NK-92 (cell line): ENCODE results near the gene CXorf51A.
"Not testable (repeated sequence)": the region's sequence is repeated elsewhere in the genome, so short reads cannot be mapped to it uniquely, and the experiment has no call there.

Experiments
- DNase-seq: peaks from one replicate; lab custom pipeline; 2025; ENCODE audit not compliant: unreplicated experiment; lab: John Stamatoyannopoulos, UW

CXorf51A gene

DNA sequence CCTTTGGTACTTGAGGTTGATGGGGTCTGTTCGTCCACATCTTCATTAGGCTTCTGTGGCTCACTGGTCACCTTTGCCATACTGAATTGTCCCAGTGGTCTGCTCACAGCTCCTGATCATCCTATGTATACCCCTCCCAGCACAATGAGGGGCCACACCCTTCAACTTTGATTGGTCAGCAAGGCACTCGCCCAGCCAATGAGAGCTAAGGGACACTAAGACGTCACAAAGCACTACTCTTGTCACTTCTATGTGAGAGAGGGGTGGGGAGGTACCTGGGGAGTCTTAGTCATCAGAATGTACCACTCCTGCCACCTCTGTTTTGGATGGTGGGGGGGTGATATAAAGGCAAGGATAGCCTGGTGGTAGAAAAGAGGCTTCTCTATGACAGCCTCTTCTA lies at the start of gene CXorf51A:
Gene CXorf51A, minus strand, starts transcription at position 101 of the 400 bp plus-strand sequence. Its CDS starts 21 bp downstream, at position 80.
- not testable (repeated sequence) for DNase-seq

GRCh38 chrX:146863566-146863965 lies 49.0 kb upstream of the CXorf51A start:
- no peak for DNase-seq

- DNase-seq, result no peak
These were observed 39.7 kb upstream of the CXorf51A start for GRCh38 chrX:146854281-146854680.

DNA sequence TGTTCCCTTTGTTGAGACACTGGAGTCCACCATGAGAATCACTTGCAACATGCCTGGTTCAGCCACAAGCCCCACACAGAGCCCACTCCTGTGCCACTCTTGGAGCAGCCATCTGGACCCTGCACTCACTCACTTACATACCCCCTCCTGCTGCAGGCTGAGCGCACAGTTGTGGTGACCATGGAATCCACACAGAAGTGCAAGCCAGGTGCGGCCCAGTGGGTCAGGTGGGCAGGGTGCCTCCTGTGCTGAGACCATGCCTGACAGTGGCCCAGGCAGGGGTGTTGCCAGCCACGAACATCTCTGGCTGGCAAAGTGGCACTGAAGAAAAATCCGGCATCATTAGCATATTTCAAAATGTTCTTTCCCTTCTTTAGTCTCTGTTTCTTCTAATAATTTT lies 17.4 kb upstream of the CXorf51A start:
- no peak for DNase-seq

DNA sequence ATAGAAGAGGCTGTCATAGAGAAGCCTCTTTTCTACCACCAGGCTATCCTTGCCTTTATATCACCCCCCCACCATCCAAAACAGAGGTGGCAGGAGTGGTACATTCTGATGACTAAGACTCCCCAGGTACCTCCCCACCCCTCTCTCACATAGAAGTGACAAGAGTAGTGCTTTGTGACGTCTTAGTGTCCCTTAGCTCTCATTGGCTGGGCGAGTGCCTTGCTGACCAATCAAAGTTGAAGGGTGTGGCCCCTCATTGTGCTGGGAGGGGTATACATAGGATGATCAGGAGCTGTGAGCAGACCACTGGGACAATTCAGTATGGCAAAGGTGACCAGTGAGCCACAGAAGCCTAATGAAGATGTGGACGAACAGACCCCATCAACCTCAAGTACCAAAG lies 5.1 kb downstream of the CXorf51A start, which contains the start of gene CXorf51B:
Gene CXorf51B, plus strand, starts transcription at position 301 of the 400 bp plus-strand sequence. Its CDS starts 21 bp downstream, at position 322.
- DNase-seq, result not testable (repeated sequence)
